ENCODE measurements around the gene C6orf163.

The C6orf163 gene

GRCh38 chr6:87357479-87358196, 13.0 kb downstream of the C6orf163 start:
- no peak for DNase-seq

- DNase-seq: no peak
Observed at GRCh38 chr6:87364602-87365252, 20.1 kb downstream of the C6orf163 start.

GRCh38 chr6:87366072-87366827, 21.6 kb downstream of the C6orf163 start:
- DNase-seq: no peak

GRCh38 chr6:87366899-87367298, 22.3 kb downstream of the C6orf163 start:
- DNase-seq: no peak

GRCh38 chr6:87373377-87373776, 28.8 kb downstream of the C6orf163 start:
- no peak for DNase-seq

- no peak for DNase-seq
Observed at GRCh38 chr6:87375315-87375714, 30.7 kb downstream of the C6orf163 start.

- no peak for DNase-seq
Observed at GRCh38 chr6:87376643-87377042, 32.0 kb downstream of the C6orf163 start.

- DNase-seq: no peak
Observed at GRCh38 chr6:87378947-87379346, 34.3 kb downstream of the C6orf163 start.

- no peak for DNase-seq
Observed at GRCh38 chr6:87382861-87383260, 38.2 kb downstream of the C6orf163 start.

- DNase-seq: no peak
Observed at GRCh38 chr6:87384038-87384437, 39.4 kb downstream of the C6orf163 start.

- no peak for DNase-seq
Observed at GRCh38 chr6:87384449-87384848, 39.8 kb downstream of the C6orf163 start.

GRCh38 chr6:87391334-87391733, 46.7 kb downstream of the C6orf163 start:
- DNase-seq: no peak

- DNase-seq: peak; percentile 74
Observed at GRCh38 chr6:87393026-87393622, 48.5 kb downstream of the C6orf163 start.

GRCh38 chr6:87395431-87395830, 50.8 kb downstream of the C6orf163 start:
- no peak for DNase-seq

GRCh38 chr6:87396595-87397392, 52.2 kb downstream of the C6orf163 start:
- DNase-seq: peak; percentile 75

GRCh38 chr6:87397656-87398055, 53.0 kb downstream of the C6orf163 start:
- DNase-seq: no peak

GRCh38 chr6:87401832-87402231, 57.2 kb downstream of the C6orf163 start:
- no peak for DNase-seq

- peak; percentile 76 for DNase-seq
Observed at GRCh38 chr6:87407561-87407900, 62.9 kb downstream of the C6orf163 start.

- DNase-seq: peak; percentile 77
Observed at GRCh38 chr6:87407901-87408720, 63.5 kb downstream of the C6orf163 start, which contains the start of gene CFAP206. CFAP206 (plus strand) TSS chr6:87407972; CDS start chr6:87409840, 1,868 bp downstream.

GRCh38 chr6:87408721-87409155, 64.1 kb downstream of the C6orf163 start:
- no peak for DNase-seq
